Sigmoid colon (tissue), 4 donors: Measurements from ENCODE around the gene PRR12.

Experiments
- CTCF ChIP-seq, 4 experiments: fragments of 450-650 bp in 3 of 4; fragments of 200-600 bp in 1 of 4; IDR thresholded peaks; one replicate each; pipeline ENCODE4 v1.5.1; 2016 to 2019; ENCODE audit warnings: antibody characterized with exemption in 4 of 4, mild to moderate bottlenecking in 3 of 4, moderate library complexity in 2 of 4
- EP300 ChIP-seq, 4 donors: sonication (generic); formaldehyde crosslinking; IDR thresholded peaks; one replicate each; pipeline ENCODE4 v1.6.1; 2017; ENCODE audit warnings: antibody characterized with exemption in 4 of 4
- POLR2AphosphoS5 ChIP-seq, 4 donors: sonication (generic); formaldehyde crosslinking; IDR thresholded peaks; one replicate each; pipeline ENCODE4 v1.6.1; 2017; ENCODE audit warnings: antibody characterized with exemption in 4 of 4

DNA sequence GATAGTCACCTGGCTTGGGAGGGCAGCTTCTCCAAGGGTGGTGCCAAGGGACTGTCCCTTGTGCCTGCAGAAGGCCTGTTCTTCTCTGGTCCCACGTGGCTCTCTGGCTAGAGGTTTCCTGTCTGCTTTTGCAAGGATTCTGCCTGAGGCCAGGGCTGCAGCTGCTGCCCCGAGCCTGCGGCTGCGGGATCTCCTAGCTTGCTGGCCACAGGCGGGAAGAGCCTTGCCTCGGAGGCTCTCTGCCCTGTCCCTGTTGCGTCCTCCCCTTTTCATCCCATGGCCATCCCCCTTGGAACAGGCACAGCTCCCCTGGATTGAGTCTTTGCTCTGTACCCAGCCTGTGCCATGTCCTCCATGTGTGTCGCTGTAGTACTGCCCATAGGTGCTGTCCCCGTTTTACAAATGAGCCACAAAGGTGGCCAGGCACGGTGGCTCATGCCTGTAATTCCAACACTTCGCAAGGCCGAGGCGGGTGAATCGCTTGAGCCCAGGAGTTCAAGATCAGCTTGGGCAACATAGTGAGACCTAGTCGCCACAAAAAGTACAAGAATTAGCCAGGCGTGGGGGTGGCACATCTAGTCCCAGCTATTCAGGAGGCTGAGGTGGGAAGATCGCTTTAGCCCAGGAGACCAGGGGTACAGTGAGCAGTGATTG, 65.6 kb downstream of the PRR12 start:
- TF ChIP-seq CTCF (IDR thresholded peaks at IDR 0.05), result no peak
- no peak for TF ChIP-seq EP300 (IDR thresholded peaks at IDR 0.05)
- TF ChIP-seq POLR2AphosphoS5 (IDR thresholded peaks at IDR 0.05), result no peak
